Chondrocyte (in vitro differentiated cells): ENCODE data around the gene GRIK1. TPM values are rescaled to one million over a fixed set of nuclear protein-coding genes. Genes with fewer than 3 reads are reported as not detected.

ENCODE experiments used
- DNase-seq: peaks from one replicate; pipeline ENCODE4 v3.0.0; 2021; ENCODE audit warnings: mixed read lengths, low spot score
- H3K27ac Mint-ChIP-seq: one replicate; pipeline ENCODE4 v1.8.0; 2021; ENCODE audit warnings: mild to moderate bottlenecking, moderate library complexity, mixed read lengths; ENCODE audit not compliant: unreplicated experiment
- H3K27me3 Mint-ChIP-seq: 2 replicates; pipeline ENCODE4 v1.8.0; 2021; ENCODE audit warnings: low read depth, mixed read lengths
- H3K36me3 Mint-ChIP-seq: 2 replicates; pipeline ENCODE4 v1.8.0; 2021; ENCODE audit warnings: low read depth, mixed read lengths
- H3K4me1 Mint-ChIP-seq: 2 replicates; pipeline ENCODE4 v1.8.0; 2021; ENCODE audit warnings: low read depth, mild to moderate bottlenecking, mixed read lengths
- H3K4me3 Mint-ChIP-seq: one replicate; pipeline ENCODE4 v1.8.0; 2021; ENCODE audit warnings: mild to moderate bottlenecking, moderate library complexity, mixed read lengths; ENCODE audit not compliant: unreplicated experiment
- H3K9me3 Mint-ChIP-seq: 2 replicates; pipeline ENCODE4 v1.8.0; 2021; ENCODE audit warnings: low read depth, mixed read lengths
- total RNA-seq: library from RNA; stranded (reverse); gene quantifications from 3 replicates; pipeline ENCODE4 v1.2.1, GENCODE V29; 2021
- TF ChIP-seq, protein P1 (sequence below): fragments of 200-600 bp; sonication (generic); IDR thresholded peaks from 2 replicates; pipeline ENCODE4 v1.5.0; 2021; ENCODE audit warnings: antibody characterized with exemption, mild to moderate bottlenecking, moderate library complexity

GRIK1 gene
- total RNA-seq, 1 donor from 2014 or later: 1.2 TPM

DNA sequence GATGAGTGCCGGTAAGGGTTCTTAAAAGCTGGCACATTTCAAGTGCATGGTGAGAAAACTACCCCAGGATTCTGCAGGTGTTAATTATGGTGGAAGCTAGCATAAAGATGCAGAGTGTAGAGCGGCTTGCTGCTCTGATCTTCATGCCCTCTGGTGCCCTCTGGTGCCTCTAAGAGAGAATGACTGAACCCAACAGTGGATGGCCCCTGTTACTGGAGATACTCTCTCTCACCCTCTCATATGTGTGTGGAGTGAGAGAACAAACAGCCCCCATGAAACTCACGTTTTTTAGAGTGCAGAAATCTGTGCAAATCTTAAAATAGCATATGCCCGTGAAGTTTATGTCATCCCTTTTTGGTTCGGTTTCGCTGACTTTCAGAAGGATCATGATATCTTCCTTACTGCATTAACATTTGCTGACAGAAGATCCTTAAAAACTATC is 90.0 kb downstream of the GRIK1 start:
- no peak overlapping the region for H3K4me3 Mint-ChIP-seq
- DNase-seq: no peak
- no peaks in the 10 kb centered on the region for H3K36me3 Mint-ChIP-seq
- H3K27me3 Mint-ChIP-seq: no peaks in the 10 kb centered on the region
- no peak overlapping the region for H3K27ac Mint-ChIP-seq
- no peaks in the 10 kb centered on the region for H3K9me3 Mint-ChIP-seq
- H3K4me1 Mint-ChIP-seq: peaks cover 12% of the 10 kb centered on the region
- TF ChIP-seq, protein P1, sequence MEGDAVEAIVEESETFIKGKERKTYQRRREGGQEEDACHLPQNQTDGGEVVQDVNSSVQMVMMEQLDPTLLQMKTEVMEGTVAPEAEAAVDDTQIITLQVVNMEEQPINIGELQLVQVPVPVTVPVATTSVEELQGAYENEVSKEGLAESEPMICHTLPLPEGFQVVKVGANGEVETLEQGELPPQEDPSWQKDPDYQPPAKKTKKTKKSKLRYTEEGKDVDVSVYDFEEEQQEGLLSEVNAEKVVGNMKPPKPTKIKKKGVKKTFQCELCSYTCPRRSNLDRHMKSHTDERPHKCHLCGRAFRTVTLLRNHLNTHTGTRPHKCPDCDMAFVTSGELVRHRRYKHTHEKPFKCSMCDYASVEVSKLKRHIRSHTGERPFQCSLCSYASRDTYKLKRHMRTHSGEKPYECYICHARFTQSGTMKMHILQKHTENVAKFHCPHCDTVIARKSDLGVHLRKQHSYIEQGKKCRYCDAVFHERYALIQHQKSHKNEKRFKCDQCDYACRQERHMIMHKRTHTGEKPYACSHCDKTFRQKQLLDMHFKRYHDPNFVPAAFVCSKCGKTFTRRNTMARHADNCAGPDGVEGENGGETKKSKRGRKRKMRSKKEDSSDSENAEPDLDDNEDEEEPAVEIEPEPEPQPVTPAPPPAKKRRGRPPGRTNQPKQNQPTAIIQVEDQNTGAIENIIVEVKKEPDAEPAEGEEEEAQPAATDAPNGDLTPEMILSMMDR: peak; percentile 93

DNA sequence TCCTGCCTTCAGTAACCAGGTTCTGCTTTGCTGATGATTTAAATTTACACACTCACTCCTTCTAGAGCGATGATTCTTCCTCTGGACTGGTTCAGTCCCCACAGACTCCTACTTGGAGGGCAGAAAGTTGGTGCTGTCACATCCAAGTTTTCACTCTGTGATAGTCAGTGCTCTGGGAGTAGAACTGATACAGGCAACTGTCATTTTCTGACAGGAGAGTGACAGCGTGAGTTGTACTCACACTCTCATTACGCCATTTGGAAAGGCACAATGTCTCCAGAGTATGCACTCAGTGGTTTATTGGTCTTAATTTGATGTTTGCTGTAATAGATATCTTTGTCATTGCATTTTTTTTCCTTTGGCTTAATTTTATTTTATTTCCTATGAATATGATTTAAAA is 96.0 kb downstream of the GRIK1 start:
- peaks cover 4% of the 10 kb centered on the region for H3K4me1 Mint-ChIP-seq
- TF ChIP-seq, protein P1: no peak
- no peak for DNase-seq
- peaks cover 4% of the 10 kb centered on the region for H3K27me3 Mint-ChIP-seq
- no peak overlapping the region for H3K4me3 Mint-ChIP-seq
- H3K9me3 Mint-ChIP-seq: no peaks in the 10 kb centered on the region
- no peak overlapping the region for H3K27ac Mint-ChIP-seq
- no peaks in the 10 kb centered on the region for H3K36me3 Mint-ChIP-seq

DNA sequence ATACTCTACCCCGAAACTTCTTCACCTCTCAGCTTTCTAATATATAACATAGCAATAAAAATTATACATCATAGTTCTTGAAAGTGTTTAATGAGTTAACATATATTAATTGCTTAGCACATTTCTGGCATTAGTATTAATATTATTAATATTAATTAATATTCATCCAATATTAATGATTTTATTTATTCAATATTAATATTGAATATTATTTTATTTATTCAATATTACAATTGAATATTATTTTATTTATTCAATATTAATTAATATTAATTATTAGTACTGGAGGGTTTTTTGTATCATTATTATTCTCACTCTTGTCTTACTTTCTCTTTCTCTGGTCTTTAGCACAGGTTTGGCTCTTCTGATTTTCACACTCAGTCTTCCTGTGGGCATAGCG is 105.2 kb downstream of the GRIK1 start:
- no peak overlapping the region for H3K4me3 Mint-ChIP-seq

DNA sequence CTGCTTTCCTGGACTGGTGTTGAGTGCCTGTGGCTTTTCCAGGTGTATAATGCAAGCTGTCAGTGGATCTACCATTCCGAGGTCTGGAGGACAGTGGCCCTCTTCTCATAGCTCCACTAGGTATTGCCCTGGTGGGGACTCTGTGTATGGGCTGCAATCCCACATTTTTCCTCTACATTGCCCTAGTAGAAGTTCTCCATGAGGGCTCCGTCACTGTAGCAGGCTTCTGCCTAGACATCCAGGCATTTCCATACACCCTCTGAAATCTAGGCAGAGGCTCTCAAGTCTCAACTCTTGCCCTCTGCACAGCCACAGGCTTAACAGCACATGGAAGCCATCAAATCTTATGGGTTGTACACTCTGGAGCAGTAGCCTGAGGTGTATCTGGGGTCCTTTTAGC is 107.6 kb downstream of the GRIK1 start:
- Mint-ChIP-seq H3K27ac (no peak overlapping the region), H3K36me3 (peaks cover 5% of the 10 kb centered on the region), H3K27me3 (peaks cover 2% of the 10 kb centered on the region), H3K4me3 (no peak overlapping the region), H3K9me3 (peaks cover 19% of the 10 kb centered on the region), H3K4me1 (peaks cover 13% of the 10 kb centered on the region)
- TF ChIP-seq, protein P1: no peak
- DNase-seq: no peak

More for the DNA sequence above, 105.2 kb downstream of the GRIK1 start:
- Mint-ChIP-seq H3K36me3 (peaks cover 5% of the 10 kb centered on the region), H3K9me3 (peaks cover 12% of the 10 kb centered on the region), H3K27me3 (peaks cover 2% of the 10 kb centered on the region), H3K4me1 (peaks cover 8% of the 10 kb centered on the region), H3K27ac (no peak overlapping the region)
- DNase-seq: no peak
- TF ChIP-seq, protein P1: no peak

DNA sequence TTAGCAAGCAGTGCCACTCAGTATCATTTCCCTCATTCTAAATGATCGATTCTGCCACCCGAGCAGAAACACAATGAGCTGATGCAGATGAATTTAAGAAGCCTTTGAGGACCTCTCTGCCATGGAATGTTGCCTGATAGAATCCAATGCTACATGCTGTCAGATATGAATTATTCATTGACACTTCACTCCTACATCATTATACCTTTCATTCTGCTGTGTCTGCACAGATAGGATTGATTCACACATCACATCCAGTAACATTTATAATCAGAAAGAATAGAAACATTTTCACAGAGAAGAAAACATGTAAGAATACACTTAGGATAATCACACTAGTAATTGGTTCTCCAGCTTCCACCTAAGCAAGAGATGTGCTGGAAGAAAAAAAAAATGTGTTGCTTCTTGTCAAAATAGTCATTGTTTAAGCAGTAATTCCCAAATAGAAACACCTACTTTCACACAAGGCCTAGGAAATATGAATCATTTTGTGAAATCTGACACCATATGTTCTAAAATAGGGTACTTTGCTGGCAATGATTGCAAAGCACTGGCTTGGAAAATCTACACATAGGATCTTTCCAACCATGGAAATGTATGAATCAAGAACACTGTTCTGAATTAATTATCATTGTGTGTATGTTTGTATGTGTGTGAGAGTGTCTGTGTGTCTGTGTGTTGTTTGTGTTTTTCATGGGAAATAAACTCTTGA is 110.1 kb downstream of the GRIK1 start:
- no peak overlapping the region for H3K4me3 Mint-ChIP-seq
- DNase-seq: no peak
- peaks cover 19% of the 10 kb centered on the region for H3K9me3 Mint-ChIP-seq
- no peaks in the 10 kb centered on the region for H3K27me3 Mint-ChIP-seq
- peaks cover 5% of the 10 kb centered on the region for H3K36me3 Mint-ChIP-seq
- peaks cover 13% of the 10 kb centered on the region for H3K4me1 Mint-ChIP-seq
- H3K27ac Mint-ChIP-seq: peak overlapping the region; percentile 41
- TF ChIP-seq, protein P1: no peak
